Measurements from ENCODE around the gene KNDC1. TPM values are rescaled to one million over a fixed set of nuclear protein-coding genes. Genes with fewer than 3 reads are reported as not detected.

The KNDC1 gene
- total RNA-seq, 1 donor from 2014 or later, result 0.55 TPM

GRCh38 chr10:133180192-133180964 is 20.4 kb downstream of the KNDC1 start:
- Mint-ChIP-seq H3K27ac (ENCODE audit: unreplicated experiment) (no peak overlapping the region), H3K4me3 (ENCODE audit: unreplicated experiment) (no peak overlapping the region)

GRCh38 chr10:133180965-133181639 is 21.1 kb downstream of the KNDC1 start:
- Mint-ChIP-seq H3K27me3 (ENCODE audit: low read depth) (peaks cover 30% of the 10 kb centered on the region), H3K9me3 (ENCODE audit: low read depth) (no peaks in the 10 kb centered on the region), H3K4me1 (ENCODE audit: low read depth) (no peaks in the 10 kb centered on the region), H3K27ac (ENCODE audit: unreplicated experiment) (no peak overlapping the region), H3K4me3 (ENCODE audit: unreplicated experiment) (no peak overlapping the region), H3K36me3 (ENCODE audit: low read depth) (no peaks in the 10 kb centered on the region)
- peak; percentile 90 for DNase-seq (ENCODE audit: low spot score)
- no peak for TF ChIP-seq CTCF (IDR thresholded peaks at IDR 0.05)

More at GRCh38 chr10:133180192-133180964, 20.4 kb downstream of the KNDC1 start:
- Mint-ChIP-seq H3K36me3 (ENCODE audit: low read depth) (no peaks in the 10 kb centered on the region), H3K27me3 (ENCODE audit: low read depth) (peaks cover 28% of the 10 kb centered on the region), H3K4me1 (ENCODE audit: low read depth) (no peaks in the 10 kb centered on the region), H3K9me3 (ENCODE audit: low read depth) (no peaks in the 10 kb centered on the region)
- no peak for TF ChIP-seq CTCF (IDR thresholded peaks at IDR 0.05)
- DNase-seq (ENCODE audit: low spot score), result no peak

- DNase-seq (ENCODE audit: low spot score), result peak; percentile 82
- Mint-ChIP-seq H3K9me3 (ENCODE audit: low read depth) (no peaks in the 10 kb centered on the region), H3K27me3 (ENCODE audit: low read depth) (peaks cover 35% of the 10 kb centered on the region), H3K36me3 (ENCODE audit: low read depth) (no peaks in the 10 kb centered on the region), H3K4me3 (ENCODE audit: unreplicated experiment) (no peak overlapping the region), H3K4me1 (ENCODE audit: low read depth) (no peaks in the 10 kb centered on the region), H3K27ac (ENCODE audit: unreplicated experiment) (no peak overlapping the region)
- TF ChIP-seq CTCF (IDR thresholded peaks at IDR 0.05), result no peak
These were observed 22.2 kb downstream of the KNDC1 start for GRCh38 chr10:133182190-133182589.

- Mint-ChIP-seq H3K27ac (ENCODE audit: unreplicated experiment) (no peak overlapping the region), H3K36me3 (ENCODE audit: low read depth) (no peaks in the 10 kb centered on the region), H3K27me3 (ENCODE audit: low read depth) (peaks cover 35% of the 10 kb centered on the region), H3K9me3 (ENCODE audit: low read depth) (no peaks in the 10 kb centered on the region), H3K4me1 (ENCODE audit: low read depth) (no peaks in the 10 kb centered on the region), H3K4me3 (ENCODE audit: unreplicated experiment) (no peak overlapping the region)
- no peak for DNase-seq (ENCODE audit: low spot score)
- no peak for TF ChIP-seq CTCF (IDR thresholded peaks at IDR 0.05)
These were observed 23.0 kb downstream of the KNDC1 start for GRCh38 chr10:133182791-133183645.

Measured in chondrocyte (in vitro differentiated cells).